Activated CD4-positive, alpha-beta T cell treated with anti-CD3 and anti-CD28 coated beads, Interleukin-10, Interleukin-2, amounts not matched to agents 100 ng/mL and 50 ng/mL, durations not matched to agents 16 hours and 8 hours (primary cell): ENCODE results near the gene MTHFD1L.
"Not testable (repeated sequence)": the region's sequence is repeated elsewhere in the genome, so short reads cannot be mapped to it uniquely, and the experiment has no call there.

Experiments used
- DNase-seq: peaks from one replicate; pipeline ENCODE4 v3.0.0-alpha.2; 2020

Gene MTHFD1L

DNA sequence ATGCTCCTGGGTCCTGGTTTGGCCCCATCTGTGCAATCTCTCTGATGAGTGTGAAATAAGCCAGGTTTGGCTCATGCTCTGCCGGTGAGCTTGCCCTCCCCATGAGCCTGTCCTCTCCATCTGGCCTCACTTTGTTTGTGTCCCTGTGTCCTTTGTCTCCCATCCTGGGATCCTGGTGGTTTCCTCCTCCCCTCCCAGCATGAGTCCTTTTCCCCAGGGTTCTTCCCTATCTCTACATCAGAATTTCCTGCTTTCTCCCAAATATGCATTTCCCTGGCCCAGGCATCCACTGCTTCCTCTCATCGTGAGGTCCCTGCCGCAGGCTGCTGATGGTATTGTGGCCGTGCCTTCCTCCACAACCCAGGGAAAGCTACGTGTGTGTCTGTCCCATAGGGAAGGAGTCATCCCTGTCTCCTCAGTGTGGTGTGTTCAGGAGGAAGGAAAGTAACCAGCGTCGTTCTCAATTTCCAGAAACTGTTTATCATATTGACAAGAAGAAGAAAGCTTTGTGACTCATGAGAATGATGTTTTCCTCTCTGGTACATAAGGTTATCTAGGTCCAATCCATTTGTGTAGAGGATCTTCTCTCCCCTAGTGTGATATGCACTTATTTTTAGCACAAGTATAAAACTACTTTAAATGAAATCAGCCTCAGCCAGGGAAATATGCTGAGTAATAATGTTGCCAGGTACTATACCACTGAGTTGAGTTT lies 180.2 kb downstream of the MTHFD1L start:
- not testable (repeated sequence) for DNase-seq

DNA sequence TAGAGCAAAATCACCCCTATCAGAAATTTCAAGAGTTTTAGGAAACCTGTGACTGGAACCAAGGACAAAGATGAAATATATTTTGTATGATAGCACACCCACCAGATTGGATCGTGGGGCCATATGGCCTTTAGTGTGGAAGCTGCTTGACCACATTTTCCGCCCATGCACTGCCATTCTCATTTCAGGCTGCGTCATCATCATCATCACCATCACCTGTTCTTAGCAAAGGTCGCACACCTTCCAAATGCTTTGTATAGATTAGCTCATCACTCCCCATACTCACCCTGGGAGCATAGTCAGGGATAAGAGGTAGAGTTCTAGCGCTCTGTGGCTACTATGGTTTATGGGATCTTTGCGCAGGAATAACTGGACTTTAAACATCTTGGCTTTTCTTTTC lies 185.7 kb downstream of the MTHFD1L start:
- DNase-seq = no peak

DNA sequence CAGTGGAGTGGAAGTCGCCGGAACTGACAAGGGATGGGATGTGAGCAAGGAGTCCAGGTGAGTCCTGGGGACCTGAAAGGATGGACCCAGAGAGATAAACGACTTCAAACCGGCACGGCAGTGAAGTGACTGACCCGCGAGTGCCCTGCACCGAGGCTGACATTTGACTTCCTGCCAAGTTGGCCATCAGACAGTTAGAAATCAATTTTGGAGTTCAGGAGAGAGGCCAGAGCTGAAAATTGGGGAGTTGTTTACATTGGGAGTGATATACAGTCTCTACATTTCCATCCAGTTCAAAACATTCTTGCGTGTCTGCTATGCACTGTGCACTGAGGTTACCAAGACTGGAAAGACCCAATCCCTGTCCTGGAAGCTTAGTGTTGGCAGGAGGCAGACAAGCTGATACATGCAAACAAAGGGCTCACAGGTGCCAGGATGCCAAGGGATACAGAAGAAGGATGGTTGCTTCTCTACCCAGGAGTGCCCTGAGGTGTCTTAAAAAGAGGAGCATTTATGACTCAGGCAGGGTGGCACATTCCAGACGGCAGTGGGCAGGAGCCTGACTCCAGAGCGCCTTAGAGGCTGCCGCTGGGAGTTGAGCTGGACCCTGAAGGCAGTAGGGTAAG lies 186.6 kb downstream of the MTHFD1L start:
- no peak for DNase-seq

DNA sequence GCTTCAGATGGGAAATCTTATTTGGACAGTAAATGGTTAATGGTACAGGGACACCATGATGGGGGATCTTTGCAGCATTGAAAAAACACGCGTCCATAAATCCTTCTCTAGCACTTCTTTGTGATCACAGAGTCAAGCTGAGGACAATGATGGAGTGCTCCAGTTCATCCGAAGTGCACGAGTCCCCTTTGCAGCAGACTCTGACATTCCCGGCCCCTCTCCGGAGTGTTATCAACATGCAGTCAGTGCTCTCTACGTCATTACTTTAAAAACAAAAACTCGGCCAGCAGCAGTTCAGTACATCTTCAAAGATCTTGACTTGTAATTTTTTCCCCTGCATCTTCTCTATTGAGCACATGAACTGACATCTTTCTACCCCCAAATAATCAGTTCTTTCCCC lies 188.8 kb downstream of the MTHFD1L start:
- no peak for DNase-seq

DNA sequence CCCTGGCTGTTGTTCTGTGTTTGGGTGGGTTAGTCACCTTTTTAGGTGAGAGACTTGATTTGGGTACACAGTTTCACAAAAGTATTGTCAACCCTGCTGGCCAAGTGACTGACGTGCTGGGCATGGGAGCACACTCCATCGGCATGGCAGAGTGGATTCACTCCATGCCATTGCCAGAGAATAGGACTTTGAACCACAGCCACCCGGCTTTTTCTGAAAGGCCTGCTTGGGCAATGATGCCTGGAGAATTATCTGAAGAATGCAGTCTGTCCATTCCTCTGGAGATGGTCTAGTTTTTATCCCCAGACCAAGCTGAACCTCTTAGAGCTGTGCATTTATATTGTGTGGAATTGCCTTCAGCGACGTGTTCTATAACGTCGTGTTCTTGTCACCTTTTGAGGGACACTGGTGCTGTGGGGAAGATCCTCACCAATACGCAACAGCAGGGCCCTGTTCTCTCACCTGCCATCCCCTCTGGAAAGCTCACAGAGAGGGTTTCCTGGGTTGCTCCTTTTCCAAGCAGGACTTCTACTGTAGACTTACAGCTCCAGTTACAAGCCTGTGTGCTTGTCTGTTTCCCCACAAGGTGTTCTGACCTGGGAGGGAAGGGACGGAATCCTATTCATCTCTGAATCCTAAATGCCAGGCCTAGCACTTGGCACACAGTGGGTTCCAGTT lies 190.9 kb downstream of the MTHFD1L start:
- DNase-seq = no peak

DNA sequence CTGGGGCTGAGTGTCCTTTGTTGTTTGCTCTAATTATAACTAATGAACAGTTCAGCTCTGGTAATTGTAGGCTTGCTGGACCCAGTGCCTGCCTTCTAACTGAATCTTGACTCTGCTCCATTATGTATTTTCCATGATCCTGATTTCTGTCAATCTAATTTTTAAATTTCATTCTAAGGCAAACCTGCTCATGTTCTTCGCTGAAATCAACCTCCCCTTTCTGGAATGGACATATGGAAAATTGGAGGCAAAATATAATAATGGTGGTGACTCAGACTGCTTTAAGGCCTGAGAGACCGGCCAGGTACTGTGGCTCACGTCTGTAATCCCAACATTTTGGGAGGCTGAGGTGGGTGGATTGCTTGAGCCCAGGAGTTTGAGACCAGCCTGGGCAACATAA lies 191.6 kb downstream of the MTHFD1L start:
- DNase-seq = no peak

DNA sequence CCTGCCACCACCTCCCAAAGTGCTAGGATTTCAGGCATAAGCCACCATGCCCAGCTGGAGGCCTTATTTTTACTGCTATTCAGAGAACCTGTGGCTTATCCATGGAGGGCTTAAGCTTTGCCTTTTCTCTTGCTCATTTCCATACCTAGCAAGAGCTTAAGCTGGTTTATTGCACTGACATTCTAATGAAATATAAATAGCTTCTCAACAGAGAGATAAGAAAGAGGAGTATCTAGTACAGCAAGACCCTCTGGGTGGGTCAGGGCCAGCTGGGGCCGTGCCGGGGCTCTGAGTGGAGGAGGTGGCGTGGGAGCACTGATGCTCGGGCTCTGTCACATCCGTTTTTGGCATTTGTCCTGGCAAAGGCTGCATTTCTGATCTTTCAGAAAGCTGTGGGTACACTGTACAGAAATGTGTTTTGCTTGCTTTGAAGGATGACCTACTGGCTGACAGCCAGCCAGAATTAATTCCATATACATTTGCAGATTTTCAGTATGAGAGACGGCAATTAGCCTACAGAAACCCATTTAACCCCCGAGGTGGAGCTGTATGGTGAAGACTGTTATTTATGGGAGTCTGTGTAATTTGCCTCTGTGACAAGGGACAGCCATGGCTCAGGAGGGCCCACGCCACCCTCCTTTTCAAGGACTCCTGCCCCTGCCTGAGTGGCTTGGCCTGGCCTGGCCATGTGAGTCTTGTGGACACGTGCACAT lies 192.7 kb downstream of the MTHFD1L start:
- DNase-seq = no peak

DNA sequence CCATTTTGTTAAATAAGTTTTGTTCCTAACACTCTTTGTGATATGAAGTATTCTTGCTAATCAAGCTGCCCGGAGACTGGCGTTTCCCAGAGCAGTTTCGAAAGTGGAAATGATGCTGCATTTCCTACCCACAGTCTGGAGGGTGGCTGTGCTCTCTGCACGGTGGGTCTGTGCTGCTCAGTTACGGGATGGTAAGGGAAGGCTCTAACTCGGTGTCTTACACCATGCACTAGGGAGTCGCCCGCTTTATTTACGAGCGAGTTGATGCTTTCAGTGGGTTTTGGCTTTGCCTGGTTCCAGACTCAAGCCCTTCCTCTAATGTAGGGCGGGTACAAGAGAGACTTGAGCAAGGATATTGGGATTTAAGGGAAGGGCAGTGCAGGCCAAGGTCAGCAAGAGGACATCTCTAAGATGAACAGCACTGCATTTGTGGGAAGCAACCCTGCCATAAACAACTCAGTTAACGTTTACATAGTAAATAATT lies 194.2 kb downstream of the MTHFD1L start:
- DNase-seq = no peak

DNA sequence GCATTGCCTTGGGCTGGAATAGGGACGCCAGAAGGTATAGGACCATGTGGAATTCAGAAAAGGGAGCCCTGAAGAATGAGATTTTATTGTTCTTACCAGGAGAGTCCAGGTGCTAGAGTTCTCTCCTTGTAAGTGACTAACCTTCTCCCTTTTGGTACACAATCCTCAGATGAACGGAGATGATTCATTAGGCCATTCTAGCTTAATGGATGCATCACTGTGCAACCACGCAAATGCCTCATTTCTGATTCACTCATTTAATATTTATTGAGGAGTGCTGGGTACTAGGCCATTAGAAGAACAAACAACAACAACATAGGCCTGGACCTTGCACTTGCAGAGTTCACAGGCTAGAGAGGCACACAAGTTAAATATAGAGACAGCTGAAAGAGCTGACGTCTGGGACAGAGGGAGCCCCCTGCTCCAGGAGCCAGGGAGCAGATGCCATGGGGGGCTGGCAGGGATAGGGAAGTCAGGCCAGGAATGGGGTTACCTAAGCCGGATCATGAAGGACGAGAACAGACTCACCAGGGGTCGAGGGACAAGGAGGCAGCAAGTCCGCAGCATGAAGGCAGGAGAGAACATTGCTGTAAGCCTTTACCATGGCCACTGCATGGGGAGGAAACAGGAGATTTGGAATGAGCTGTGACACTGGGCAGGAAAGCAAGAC lies 194.7 kb downstream of the MTHFD1L start:
- DNase-seq = no peak

DNA sequence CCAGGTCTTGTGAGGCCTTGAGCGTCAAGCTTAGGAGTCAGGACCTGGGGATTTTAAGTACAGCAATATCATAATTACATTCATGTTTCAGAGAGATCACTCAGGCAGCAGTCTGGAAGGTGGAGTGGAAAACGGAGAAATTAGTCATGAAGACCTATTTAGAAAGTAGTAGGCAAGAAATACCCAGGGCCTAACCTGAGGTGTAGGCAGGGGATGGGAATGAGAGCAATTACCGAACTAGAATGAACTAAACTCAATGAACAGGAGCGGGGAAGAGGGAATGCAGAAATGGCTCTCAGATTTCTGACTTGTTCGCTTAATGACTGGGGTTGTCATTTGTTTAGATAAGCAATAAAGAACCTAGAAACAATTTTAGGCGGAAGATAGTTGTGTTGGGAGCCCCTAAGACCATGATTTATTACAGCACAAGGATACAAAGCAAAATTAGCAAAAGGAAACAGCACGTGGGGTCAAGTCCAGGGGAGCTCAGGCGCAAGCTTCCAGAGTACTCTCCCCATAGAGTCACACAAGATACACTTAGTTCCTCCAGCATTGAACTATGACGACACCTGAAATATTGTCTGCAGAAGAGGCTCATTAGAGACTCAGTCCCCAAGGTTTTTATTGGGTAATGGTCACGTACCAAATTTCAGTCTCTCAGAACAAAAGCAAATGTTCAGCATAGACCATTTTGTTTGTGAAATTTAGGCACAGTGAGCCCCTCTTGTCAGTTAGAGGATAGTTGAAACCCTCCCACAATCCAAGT lies 195.4 kb downstream of the MTHFD1L start:
- DNase-seq = no peak

DNA sequence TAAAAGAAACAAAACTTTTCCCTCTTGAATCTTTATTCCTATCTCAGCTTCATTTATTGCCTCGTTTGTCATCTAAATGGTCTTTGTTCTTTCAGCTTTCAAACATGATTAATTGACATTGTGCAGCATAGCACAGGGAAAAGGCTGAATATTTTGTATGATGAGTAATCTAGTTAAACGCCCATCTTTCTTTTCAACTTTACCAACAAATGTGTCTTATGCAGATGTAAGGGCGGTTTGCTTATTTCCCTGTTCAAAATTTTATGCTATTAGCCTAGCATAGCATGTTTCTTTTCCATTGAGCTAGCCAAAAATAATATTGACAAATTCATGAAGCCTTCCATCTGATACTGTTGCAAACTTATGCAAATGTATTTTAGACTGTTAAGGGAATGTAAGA lies 197.8 kb downstream of the MTHFD1L start:
- DNase-seq = no peak

DNA sequence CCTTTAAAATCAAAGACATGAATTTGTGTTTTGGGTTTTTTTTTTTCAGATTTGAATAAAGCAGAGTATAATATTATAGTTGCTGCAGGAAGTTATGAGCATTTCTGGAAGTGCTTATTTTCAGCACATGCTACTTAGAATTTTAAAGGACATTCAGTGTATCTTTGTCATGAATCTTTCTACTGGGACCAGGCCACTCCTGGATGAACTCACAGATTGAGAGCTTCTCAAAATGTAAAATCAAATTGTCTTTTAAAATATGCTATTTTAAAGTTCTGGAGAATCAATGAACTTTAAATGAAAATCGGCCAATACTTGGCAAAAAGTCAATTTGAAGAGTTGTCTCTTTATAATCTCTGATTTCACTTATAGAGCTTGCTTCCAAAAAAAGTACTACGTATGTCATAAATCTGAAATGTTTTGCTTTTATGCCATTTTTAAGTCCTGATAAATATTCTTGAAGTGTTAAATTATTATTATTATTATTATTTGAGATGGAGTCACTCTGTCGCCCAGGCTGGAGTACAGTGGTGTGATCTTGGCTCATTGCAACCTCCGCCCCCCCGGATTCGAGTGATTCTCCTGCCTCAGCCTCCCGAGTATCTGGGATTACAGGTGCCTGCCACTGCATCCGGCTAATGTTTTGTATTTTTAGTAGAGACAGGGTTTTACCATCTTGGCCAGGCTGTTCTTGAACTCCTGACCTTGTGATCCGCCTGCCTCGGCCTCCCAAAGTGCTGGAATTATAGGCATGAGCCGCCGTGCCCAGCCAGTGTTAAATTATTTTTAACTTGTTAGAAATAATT lies 198.5 kb downstream of the MTHFD1L start:
- DNase-seq = no peak

DNA sequence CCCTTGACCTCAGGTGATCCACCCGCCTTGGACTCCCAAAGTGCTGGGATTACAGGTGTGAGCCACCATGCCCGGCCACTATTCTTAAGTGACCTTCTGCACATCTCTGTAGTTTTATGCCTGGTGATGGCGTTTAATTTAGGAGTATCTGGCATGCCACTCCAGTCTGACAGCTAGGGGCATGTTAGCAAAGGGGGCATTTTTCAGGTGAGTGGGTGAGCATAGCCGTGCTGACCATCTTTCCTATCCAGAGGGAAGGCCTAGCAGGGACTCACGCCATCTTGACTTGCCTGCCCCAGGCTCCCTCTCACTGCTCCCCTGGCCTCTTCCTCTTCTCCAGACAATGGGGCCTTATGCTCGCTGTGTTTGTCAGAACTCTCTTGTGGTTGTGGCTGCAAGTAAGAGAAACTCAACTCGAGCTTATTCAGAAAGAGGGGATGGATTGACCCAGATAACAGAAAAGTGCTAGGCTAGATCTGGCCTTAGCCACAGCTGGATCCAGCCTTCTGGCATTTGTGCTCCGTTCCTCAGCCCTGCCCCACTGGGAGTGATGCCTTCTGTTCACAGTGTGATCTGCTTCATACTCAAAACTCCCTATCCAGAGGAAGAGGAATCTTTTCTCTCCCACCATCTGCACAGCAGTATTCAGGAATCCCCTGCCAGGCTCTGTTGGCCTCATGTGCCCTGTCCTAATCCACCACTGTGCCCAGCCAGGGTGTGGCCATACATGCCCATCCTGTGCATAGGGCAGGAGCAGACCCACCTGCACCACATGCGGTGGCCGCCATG lies 199.7 kb downstream of the MTHFD1L start:
- no peak for DNase-seq

DNA sequence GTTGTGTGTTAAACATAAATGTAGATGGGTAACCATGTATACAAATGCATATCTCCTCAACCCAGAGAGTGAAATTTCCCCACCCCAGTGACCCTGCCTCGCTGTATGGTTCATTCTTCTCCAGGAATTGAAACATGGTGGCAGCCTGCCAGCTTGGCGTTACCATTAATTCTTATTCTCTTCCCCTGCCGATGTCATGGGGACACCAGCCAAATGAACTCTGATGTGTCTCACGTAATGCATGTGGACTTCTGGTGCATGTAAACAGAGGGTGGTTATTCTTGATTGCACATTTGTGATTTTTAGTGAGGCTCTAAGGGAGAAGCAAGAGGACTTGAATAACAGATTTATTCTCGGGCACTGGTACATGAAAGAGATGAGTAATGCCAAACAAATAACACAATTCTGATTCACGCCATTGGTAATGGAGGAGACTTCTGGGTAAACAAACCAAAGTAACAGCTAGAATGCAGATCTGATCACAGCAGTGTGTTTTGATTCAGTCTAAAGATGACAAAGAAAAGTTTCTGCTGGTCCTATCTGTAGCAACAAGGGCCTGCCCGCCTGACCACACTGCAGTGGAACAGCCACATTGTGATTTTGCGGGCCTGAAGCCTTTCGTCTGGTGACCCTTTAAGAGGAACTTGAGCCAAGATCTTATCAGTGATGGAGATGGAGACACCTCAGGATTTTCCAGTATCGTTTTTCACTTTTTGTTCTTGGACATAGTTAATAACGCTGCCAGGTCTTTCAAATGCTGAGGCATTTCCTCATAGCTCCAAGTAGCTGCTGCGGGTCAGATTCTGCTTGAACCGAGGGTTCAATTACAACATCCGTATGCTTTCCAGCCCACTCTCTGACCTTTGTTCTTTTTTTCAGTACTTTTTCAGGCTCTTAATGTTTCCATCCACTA lies 202.4 kb downstream of the MTHFD1L start:
- no peak for DNase-seq

DNA sequence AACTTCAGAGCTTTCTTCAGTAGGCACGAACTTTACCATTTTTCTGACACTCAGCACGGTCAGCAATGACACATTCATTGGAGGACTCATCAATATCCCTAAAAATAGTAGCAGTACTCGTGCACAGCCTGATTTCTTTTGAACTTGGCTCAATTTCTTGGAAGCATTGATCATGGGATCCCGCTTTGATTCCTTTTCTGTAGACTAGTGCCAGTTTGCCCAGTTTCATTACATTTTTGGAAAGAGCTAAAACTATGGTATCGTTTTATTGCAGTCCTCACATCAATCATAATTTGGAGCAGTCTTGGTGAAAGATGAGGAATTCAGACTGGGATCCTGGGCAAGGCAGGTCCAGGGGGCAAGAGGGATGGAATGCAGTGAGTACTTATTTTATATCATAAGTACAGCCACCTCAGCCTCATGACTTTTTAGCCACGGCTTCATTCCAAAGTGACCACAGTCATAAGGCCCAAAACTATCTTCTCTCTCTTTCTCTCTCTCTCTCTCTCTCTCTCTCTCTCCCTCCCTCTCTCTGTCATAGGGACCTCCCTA lies 203.3 kb downstream of the MTHFD1L start:
- no peak for DNase-seq

DNA sequence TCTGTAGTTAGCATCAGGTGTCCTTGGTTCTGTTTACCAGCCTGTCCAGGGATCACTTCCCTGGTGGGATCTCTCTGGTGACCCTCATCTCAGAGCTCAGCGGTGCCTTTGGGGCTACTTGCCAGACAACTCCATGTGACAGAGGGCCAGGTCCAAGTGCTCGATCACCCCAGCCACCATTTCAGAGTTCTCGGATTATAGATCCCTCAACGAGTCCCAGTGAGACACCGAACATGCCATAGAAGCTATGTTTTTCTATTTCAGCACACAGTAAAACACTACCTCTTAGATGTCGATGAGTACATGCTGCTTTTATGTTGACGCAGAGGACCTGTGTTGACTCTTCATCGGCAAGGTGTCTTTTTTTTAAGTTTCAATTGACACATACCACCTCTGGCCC lies 204.1 kb downstream of the MTHFD1L start:
- no peak for DNase-seq

DNA sequence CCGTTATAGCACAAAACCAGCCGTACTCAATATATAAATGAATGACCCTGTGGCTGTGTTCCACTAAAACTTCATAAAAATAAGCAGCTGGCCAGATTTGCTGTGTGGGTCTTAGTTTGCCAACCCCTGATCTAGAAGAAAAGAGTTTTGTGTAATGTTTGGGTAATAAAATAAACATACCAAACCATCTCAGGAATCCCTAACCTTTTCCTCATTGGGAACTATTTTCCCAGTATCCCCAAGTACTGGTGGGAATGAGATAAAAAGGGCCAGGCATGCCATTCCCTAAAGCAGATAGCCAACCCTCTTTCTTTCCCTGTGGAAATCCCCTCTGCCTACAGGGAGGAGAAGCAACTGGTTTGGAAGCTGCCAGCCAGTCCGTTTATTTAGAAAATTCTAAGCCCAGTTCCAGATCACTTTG lies 205.1 kb downstream of the MTHFD1L start:
- DNase-seq = no peak

DNA sequence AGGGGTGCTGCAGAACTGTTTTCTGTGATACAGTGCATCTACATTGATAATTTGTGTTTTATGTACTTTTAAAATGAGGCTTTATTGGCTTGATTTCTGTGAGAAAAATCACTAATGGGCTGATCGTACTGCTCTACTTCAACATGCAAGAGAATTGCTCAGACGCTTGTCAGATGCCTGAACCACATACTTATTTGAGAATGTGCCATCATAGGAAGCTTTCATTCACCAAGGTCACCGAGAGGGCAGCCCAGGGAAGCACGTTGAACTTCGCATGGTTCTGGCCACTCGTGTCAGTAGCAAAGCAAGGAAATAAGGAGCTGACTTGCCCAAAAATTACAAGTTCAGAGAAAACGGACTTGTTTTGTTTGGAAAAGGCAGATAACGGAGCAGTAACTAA lies 205.8 kb downstream of the MTHFD1L start:
- DNase-seq = no peak

DNA sequence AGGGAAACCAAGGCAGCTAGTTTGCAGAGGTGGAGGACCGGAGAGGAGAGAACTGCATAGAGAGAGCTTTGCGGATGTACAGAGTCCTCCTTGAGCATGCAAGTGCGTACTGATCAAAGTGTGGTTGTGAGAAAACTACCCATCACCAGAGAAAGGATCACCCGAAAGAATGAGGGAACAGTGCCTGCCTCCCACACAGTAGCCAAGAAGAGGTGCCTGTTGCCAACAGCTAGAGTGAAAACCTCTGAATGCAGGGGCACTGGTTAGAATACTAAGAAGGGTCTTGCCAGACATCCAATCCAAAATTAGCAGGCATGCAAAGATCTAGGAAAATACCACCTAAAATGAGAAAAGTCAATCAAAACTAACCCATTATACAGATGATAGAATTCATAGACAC lies 207.6 kb downstream of the MTHFD1L start:
- DNase-seq = no peak
